Skin of body (tissue), 2 donors: ENCODE data around the gene UNC79. TPM values are rescaled to one million over a fixed set of nuclear protein-coding genes. Genes with fewer than 3 reads are reported as not detected.

Source experiments
- DNase-seq: peaks from one replicate; lab custom pipeline; 2025; lab: John Stamatoyannopoulos, UW
- total RNA-seq: library from RNA; depleted of rRNA; stranded (reverse); fragments of >200 nt; gene quantifications from one replicate; pipeline ENCODE4 v1.2.3, GENCODE V29; 2014

Gene UNC79
- total RNA-seq, 1 donor from 2014 or later = 0.39 TPM

DNA sequence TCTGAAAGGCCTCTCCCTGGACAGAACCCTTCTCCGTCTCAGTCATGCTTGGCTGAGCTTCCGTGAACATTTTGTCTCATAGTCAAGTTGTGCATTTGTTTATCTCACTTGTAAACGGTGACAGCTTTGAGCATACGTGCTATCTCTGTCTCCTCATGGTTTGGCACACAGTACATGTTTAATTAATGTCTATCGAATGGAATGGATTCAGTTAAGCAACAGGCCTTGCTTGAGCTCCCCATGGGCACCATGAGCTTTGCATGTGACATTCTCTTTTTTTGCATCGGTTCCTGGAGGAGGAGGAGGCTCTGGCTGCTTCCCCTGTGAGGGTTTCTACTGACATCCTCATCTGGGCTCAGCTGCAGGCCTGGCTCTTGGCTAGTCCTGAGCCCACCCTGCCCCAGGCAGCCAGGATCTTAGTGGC, 277.6 kb downstream of the UNC79 start:
- DNase-seq = no peak

GRCh38 chr14:93708800-93709199, 278.1 kb downstream of the UNC79 start:
- no peak for DNase-seq

GRCh38 chr14:93709249-93709648, 278.5 kb downstream of the UNC79 start:
- no peak for DNase-seq

DNA sequence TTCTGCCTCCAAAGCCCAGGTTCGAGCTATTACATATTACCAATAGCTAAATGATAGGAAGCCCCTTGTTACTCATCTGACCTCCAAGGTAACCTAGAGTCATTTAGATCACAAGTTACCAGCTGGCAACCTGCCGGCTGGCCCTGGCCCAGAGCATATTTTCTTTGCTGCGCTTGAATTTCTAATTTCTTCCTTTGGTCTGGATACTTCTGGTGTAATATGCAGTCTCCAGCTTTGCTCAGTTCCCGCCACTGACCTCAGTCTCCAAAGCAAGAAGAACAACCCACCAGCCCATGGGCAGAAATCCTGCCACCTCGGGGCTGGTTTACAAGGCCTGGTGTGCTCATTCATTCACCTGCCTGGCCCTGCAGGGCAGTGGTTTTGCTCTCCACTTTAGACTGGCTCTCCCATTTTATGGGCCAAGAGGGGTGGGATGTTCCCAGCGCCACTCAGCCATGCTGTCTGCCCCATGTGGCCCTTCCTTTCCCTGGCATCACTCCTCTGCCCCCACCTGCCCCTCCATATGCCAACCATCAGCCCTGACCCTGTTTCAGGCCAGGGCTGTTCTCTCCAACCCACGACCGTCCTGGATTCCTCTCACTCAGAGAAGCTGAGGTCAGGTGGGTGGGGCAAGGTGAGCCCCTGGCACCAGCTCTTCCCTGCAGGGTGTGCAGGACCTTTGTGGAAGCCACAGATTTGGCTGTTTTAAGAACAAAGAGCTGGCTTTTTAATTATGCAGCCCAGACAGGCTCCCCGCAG, 281.5 kb downstream of the UNC79 start:
- DNase-seq = no peak

DNA sequence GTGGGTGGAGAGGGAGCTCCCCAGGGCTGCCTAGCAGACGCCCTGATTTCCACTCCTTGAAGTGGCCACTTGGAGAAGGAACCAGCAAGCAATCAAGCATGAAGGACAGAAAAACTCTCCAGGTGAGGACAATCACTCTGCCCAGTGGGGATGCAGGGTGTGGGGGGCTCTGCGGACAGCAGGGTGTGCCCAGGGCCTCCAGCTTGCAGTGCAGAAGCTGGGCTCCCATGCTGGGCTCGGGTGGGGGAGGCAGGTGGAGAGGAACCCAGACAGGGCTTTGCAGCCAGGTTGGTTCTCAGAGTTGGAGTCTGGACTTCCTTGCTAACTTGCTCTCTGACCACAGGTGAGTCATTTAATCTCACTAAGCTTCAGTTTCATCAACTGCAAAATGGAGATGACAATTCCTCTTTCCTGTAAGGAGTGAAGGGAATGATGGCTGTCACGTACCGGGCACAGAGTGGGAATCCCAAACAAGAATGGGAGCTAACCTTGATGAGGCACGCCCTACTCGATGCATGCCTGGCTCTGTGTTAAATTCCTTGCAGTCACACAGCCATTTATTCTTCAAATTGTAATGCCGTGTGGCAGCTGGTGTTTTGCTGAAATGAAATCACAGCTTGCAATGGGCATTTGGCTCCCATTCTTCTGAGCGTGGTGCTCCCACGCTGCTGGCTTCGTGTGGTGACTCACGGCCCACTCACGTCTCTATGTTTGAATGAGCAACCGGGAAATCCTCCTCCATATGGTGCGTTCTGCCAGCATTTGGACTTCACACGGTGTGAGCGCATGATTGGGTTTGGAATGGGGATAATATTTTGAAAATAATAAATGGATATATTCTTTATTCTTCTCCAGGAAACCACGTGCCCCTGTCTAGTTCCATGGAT, 282.3 kb downstream of the UNC79 start:
- DNase-seq = no peak

- no peak for DNase-seq
Observed at GRCh38 chr14:93713726-93714405, 283.1 kb downstream of the UNC79 start.

DNA sequence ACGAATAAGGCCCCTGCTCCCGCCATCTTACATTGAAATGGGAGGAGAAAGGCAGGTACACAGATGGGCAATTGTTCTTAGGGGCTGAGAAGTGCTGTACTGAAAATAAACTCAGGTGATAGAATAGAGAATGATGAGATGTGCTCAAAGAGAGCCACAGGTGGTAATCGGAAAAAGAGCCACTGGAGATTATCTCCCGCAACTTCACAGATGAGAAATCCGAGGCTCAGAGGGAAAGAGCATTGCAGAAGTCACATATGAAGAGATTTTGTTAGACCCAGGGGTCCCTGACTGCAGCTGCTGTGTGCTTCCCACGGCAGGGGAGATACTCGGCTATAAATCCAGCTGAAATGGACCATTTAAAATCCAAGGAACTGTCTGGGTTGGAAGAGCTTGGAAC, 283.9 kb downstream of the UNC79 start:
- DNase-seq = no peak

GRCh38 chr14:93715279-93715927, 284.7 kb downstream of the UNC79 start:
- DNase-seq = no peak

DNA sequence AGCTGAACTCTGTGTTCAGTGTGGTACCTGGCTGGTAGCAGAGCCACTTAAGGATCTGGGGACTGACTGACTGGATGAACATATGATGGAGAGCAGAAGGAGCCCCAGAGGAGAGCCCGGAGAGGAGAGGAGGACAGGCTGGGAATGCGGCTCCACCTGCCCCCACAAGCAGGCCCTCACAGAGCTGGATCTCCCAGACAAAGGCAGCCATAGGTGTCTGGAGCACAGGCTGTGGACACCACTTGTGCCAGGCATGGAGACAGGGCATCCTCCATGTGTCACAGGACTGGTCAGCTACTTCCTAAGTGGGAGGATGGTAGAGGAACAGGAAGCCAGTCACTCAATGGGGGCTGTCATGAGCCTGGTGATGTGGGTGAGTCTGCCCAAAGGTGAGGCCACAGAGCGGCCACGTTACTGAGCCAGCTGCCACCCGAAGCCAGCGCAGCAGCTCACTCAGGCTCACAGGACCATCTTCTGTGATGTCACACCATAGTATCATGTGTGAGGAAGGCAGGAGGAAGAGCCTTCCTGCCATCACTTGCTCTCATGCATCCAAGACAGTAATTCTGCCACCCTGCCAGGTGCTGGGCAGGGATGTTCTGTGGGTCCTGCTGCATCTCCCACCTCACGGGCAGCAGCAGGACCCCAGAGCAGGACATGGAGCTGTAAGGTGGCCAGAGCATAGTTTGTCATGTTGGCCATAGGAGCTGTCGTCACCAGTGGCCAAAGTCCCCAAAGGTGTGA, 285.4 kb downstream of the UNC79 start:
- DNase-seq = no peak

DNA sequence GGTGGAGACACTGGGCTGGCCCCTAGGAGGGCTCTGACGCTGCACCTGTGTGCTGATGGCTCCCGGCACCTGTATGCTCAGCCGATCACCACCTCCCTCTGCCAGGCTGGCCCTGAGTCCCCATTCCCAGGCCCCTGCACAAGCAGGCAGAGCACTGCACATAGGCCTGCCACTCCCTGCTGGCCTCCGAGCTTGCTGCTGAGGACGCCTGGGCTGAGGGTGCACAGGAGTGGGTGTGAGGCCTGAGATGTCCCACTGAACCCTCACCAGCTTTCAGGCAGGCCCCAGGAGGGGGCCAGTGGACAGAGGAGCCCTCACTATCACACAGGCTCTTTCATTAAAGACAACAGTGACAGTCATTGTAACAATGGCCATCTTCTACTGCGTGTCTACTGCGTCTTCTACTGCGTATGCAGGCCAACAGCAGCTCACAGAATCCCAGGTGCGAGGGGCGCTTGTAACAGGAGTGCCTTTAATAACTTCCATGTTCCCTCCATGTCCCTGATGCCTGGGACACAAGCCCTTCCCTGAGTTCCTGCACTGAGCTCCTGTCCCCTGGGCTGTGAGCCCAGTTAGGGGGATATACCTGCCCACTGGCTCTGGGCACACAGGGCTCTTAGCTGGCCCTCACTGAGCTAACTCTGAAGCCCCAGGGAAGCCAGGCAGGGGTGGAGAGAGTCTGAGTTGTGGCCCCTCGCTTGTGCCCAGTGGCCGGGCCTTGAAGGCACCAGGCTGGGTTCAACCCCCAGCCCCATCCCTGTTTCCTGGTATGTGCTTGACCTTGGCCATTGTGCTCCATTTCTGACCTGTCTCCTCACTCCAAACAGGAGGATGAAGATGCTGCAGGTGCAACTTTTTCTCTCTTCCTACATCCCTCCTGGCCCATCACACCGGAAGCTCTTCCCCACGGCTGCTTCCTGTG, 286.3 kb downstream of the UNC79 start:
- no peak for DNase-seq

- no peak for DNase-seq
Observed at GRCh38 chr14:93717668-93718320, 287.1 kb downstream of the UNC79 start.

DNA sequence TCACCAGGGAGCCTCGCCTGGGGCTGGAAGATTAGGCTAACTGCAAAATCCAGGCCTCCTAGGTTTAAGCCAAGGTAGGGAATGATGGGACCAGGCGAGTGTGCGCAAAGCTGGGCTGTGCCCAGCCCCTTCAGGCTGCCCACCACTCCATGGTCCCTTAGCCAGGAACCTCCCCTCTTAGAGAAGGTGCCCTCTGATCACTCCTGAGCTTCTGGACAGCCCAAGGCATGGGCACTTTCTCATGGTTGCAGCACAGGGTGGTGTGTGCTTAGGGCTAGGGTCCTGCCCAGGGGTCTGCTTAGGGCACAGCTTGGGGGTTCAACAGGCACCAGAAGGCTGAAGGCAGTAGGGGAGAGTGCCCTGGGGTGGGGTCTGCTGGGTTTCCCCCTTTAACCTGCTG, 288.5 kb downstream of the UNC79 start:
- DNase-seq = no peak

DNA sequence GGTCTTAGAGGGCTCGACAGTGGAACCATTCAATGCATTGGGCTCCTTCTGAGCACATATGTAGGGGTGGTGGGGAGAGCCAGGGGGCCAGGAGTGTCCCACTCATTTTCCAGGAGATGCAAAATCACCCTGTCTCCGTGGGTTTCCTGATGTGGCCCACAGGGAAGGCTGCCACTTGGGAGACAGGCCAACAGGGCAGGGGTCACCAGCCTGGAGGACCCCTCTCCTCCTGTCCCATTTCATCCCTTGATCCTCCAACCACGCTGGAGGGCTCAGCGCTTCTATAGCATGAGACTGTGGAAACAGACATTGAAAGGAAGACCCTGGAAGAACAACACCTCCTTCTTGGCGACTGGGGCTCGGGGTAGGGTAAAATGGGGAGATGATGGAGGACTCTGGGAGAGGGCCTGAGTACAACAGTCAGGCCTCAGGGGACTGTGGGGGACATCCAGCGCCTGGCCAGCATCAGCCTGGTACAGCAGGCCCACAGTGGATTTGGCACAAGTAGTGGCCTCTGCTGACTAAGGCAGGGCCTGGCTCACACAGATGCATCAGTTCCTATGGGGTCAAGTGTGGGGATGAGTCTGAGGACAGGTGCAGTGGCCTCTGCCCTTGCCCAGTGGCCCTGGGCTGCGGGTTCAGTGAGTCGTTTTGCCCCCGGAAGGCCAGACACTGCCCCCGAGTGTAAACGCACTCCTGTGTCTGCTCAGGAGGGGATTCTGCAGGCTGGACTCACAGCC, 289.5 kb downstream of the UNC79 start:
- DNase-seq = no peak

DNA sequence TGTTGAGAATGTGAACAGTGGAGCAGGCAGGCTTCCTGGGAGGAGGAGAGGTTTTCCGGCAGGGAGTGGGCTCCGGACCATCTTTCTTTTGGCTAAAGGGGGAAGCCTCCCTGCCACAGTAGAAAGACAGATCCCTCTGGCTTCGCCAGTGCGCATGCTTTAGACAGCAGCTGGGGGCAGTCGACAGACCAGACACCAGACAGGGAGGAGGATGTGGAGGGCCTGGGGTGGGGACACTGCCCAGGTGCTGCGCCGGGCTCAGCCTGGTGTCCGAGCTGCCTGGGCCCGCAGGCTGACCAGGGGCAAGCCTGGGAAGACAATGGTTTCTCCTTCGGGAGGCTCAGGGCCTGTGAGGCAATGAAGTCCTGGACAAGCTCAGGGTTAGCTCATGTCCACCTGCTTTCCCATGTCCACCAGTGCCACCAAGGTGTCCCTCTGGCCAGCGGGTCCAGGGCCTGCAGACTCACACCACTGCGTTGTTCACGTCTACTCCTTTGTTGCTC, 290.3 kb downstream of the UNC79 start:
- no peak for DNase-seq

DNA sequence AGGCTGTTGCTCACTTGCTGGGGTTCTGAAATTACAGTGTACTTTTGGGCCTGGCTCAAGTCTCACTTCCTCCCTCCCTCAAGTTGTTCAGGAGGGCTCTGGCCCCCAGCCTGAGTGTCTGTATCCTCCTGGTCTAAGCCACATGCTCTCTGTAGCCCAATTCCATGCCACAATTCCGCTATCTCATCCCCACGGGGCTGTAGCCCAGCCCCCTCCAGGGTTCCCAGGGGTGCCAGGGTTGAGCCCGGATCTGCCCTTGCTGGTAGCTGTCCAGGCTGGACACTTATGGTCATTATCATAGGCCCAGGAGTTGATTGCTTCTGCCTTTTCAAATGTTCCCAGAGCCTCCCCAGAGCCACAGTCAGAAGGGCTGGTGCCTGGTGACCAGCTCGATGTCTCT, 292.3 kb downstream of the UNC79 start:
- no peak for DNase-seq

DNA sequence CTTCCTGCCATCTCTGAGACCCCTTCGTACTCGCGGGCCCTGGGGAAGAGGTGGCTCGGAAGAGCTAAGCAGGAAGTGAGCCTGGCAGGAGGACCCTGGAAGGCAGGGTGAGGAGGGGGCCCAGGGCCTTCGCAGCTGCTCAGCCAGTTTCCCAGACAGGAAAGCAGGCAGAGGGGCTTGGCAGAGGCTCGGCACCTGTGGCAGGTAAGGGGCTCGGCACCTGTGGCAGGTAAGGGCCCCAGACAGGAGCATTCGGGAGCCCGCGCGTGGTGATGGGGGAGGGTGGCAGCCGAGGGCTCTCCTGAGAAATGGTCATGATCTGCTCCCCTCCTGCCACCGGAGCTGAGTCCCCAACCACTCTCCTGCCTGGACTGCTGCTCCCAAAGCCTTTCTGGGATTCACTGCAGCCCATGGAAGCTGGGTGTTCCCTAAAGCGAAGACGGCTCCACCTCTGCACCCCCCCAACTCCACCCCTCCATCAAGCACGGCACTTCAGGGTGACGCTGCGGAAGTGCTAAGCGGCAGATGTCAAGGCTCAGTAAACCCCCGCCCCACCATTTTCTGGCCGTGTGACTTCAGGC, 294.4 kb downstream of the UNC79 start:
- no peak for DNase-seq

GRCh38 chr14:93725993-93726392, 295.3 kb downstream of the UNC79 start:
- no peak for DNase-seq
